LHCN-M2 (cell line): ENCODE data around the gene ABCF2. TPM values are rescaled to one million over a fixed set of nuclear protein-coding genes. Genes with fewer than 3 reads are reported as not detected.

ENCODE experiments used
- DNase-seq: peaks from one replicate; pipeline ENCODE4 v3.0.0-alpha.2; 2012; ENCODE audit warnings: low read depth
- total RNA-seq: library from RNA; depleted of rRNA; stranded (reverse); fragments of >200 nt; gene quantifications from 2 replicates; pipeline ENCODE4 v1.2.3, GENCODE V29; 2014

ABCF2 gene
- total RNA-seq, 1 experiment from 2014 or later = 115 TPM

GRCh38 chr7:151242159-151243044, 15.4 kb upstream of the ABCF2 start:
- no peak for DNase-seq

- no peak for DNase-seq
These were observed 14.7 kb upstream of the ABCF2 start for GRCh38 chr7:151241755-151242096.

- DNase-seq = no peak
These were observed 14.1 kb upstream of the ABCF2 start for GRCh38 chr7:151240942-151241754.

GRCh38 chr7:151240536-151240935, 13.5 kb upstream of the ABCF2 start:
- no peak for DNase-seq

GRCh38 chr7:151239837-151240459, 12.9 kb upstream of the ABCF2 start:
- no peak for DNase-seq

- DNase-seq = no peak
These were observed 12.2 kb upstream of the ABCF2 start for GRCh38 chr7:151238924-151239836.

- no peak for DNase-seq
These were observed 11.3 kb upstream of the ABCF2 start for GRCh38 chr7:151238190-151238810.

- no peak for DNase-seq
These were observed 10.5 kb upstream of the ABCF2 start for GRCh38 chr7:151237244-151238189.

- DNase-seq = no peak
These were observed 9.4 kb upstream of the ABCF2 start for GRCh38 chr7:151236406-151236805.

GRCh38 chr7:151235091-151235787, 8.2 kb upstream of the ABCF2 start:
- DNase-seq = no peak

- no peak for DNase-seq
These were observed 6.8 kb upstream of the ABCF2 start for GRCh38 chr7:151233804-151234203.

- peak; percentile 90 for DNase-seq
These were observed 6.1 kb upstream of the ABCF2 start for GRCh38 chr7:151232917-151233701.

GRCh38 chr7:151232091-151232916, 5.3 kb upstream of the ABCF2 start, which contains the start of gene CHPF2:
TSS of gene CHPF2 (plus strand) at chr7:151232483. CDS start at chr7:151234012, 1,529 bp downstream.
- DNase-seq = peak; percentile 88

- DNase-seq = no peak
These were observed 4.1 kb upstream of the ABCF2 start for GRCh38 chr7:151231080-151231479.

- DNase-seq = no peak
These were observed 2.2 kb upstream of the ABCF2 start for GRCh38 chr7:151229249-151229648.

- DNase-seq = no peak
These were observed 1.2 kb upstream of the ABCF2 start for GRCh38 chr7:151228024-151228866.
